C1 segment of cervical spinal cord (tissue), 14 donors: ENCODE data around the gene KCNJ16.

Source experiments
- DNase-seq, 14 donors: peaks; one replicate each; lab custom pipeline; 2025; lab: John Stamatoyannopoulos, UW

The KCNJ16 gene

DNA sequence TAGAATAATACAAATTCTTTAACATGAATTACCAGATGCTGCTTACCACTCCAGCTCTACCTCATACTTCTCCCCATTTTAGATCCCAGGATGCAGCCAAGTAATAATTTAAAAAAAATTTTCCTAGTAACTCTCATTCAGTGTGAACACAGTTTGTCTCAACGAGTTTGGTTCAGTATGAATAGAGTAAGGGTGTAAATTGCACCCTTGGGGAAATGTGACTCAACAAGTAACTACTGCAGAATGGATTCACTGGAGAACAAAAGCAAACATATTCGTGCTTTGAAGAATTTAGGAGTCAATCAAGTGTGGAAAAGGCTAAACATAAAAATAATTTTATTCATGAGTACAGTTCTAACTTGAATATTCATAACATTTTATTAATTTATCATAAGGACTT lies 23.0 kb downstream of the KCNJ16 start:
- DNase-seq: no peak

DNA sequence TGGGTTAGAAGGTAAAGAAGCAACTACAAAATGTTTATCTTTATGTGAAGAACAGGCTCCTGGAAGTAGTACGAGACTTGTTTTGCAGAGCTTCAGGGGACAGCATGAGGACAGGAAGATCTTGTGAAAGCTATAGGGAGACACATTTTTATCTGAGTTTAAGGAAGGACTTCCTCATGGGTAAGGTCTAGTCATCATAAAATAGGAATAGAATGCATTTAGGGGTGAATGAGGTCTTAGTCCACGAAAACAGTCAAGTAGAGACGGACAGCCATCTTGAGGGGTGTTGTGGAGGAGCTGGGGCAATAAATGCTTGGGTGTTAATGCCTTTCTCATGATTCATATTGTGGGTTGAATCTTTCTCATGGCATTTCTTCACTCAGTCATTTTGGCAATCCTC lies 24.3 kb downstream of the KCNJ16 start:
- no peak for DNase-seq

DNA sequence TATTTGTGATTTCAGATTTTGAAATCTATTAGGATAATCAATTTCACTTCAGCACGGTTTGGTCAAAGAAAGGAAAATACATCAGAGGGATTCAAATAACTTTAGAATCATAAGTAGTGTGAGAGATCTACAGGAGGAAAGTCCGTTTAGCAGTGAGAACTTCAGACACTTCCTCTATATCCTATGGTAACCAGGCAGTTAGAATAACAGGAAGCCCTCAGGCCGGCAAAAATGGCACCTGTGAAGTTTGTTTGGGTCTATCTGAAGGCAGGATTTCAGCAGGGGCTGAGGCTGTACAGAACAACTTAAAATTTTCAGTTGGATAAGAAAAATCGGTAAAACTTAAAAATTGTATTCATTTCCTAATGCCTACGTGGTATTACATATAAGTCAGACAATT lies 24.9 kb downstream of the KCNJ16 start:
- DNase-seq: no peak

DNA sequence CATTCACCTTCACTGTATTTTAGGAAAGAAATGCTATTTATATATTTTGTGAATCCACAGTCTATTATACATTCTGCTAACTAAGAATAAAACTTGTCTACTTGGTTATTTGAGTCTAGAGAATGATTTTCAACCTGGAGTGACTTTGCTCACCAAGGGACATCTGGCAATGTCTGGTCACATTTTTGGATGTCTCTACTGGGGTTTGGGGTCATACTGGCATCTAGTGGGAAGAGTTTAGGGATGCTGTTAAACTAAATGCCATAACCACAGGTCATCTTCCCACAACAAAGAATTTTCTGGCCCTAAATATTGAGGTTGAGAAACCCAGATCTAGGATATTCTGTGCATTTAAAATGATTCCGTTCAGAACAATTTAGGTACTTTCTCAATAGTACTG lies 26.0 kb downstream of the KCNJ16 start:
- no peak for DNase-seq

- DNase-seq: no peak
Observed at GRCh38 chr17:70102531-70102930, 27.5 kb downstream of the KCNJ16 start.

DNA sequence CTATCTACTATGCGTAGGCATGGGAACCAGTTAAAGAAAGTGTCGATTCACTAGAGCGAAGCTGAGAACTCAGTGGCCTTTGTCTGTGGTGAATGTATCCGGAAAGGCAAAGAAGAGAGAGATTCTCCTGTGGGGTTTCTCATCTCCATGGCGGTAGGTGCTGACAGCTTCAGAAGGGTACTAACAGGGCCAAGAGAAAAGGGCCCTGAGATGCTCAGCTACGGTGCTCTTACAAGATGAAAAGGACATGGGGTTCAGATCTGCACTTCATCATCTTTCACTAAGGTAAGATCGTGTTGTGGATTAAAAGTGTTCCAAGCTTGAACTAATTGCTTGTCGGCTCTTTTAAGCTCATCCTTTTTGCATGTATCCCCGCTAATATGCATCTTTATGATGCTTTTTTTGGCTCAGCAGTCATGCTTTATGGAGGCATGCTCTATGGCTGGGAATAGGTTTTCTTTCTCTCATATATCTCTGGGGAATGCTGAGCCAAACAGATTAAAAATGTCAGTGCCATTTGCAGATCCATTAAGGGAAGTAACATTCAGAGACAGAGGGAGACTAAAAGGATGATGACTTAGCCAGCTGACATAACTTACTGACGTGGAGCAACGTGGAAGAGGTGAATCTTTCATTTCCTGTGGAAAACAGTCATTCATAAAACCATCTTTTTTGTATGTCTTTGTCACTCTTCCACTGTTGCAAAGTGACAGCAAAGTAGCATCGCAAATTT lies 29.9 kb downstream of the KCNJ16 start:
- DNase-seq: peak in 2 of 14 donors; percentile 4 to 14

GRCh38 chr17:70105641-70106040 lies 30.6 kb downstream of the KCNJ16 start:
- no peak for DNase-seq

DNA sequence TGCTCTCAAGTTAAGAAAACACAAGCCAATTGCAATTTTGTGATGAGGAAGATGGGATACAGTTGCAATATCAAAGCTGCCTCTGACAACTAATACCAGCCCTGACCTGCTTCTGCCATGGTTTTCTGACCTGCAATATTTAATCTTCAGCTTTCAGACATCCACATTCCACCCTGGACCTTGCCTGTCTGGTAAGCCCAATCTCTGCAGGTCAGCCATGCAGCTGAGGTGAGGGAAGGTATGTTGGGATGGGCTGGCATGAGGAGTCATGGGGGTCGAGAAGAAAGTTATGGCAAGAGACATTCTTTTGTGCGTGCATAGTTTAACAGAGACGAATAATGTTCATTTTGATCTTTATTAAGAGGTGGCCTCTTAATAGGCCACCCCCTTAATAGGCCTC lies 31.5 kb downstream of the KCNJ16 start:
- no peak for DNase-seq

GRCh38 chr17:70107441-70107840 lies 32.4 kb downstream of the KCNJ16 start:
- no peak for DNase-seq

GRCh38 chr17:70107904-70108565 lies 33.0 kb downstream of the KCNJ16 start:
- no peak for DNase-seq

GRCh38 chr17:70109497-70109896 lies 34.5 kb downstream of the KCNJ16 start:
- peak in 1 of 14 donors; percentile 31 for DNase-seq

DNA sequence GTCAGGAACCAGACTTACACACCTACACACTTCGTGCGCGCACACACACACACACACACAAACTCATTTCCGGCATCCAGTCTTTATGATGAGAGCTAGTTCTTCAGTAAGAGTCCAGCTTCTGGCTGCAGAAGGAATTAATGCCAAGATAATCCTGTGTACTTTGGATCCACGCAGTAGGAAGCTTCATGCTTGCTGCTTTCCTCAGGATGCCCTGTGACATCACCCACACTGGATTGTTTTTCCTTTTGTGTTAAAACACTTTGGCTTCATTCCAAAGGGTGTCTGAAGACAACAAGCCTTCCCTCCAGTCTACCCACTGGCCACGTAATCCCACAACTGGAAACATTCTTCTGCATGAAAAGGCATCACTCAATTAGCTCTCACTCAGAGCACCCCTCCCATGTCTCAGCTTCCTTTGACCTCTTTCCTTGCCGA lies 35.4 kb downstream of the KCNJ16 start:
- DNase-seq: no peak

DNA sequence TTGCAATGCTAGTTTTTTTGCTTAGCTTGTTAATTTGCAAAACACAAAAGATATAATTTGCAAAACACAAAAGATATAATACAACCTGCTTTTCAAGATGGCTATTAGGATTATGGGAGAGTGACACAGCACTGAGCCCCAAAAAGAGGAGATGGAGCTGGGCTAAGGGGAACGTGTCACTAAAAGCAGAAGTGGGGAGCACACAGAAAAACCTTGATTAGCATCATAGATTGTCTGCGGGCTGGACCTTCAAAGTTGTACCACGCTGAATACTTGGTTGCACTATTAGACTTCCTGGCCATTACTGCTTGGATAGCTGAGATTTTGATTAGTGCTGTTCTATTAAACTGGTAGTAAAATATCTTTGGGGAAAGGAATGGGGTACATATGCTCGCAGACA lies 36.2 kb downstream of the KCNJ16 start:
- DNase-seq: no peak

DNA sequence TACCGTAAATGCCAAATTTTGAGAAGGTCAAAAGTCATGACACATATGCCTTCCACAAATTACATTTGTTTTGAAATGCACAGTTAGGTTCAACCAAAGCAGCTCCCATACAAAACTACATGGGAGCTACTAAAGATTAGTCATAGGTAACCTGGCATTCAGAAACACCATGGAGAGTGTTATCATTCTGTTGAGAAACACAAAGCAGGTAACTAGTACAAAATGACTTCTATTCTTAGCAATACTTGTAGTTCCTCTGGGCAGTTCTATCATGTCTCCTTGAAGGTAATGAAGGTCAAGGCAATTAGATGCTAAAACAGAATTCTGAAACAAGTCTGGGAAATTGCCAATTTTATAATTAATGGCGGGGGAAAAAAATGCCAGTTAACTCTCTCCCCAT lies 39.4 kb downstream of the KCNJ16 start:
- no peak for DNase-seq

GRCh38 chr17:70115126-70115525 lies 40.1 kb downstream of the KCNJ16 start:
- DNase-seq: no peak

- no peak for DNase-seq
Observed at GRCh38 chr17:70116919-70117318, 41.9 kb downstream of the KCNJ16 start.

GRCh38 chr17:70119545-70119944 lies 44.5 kb downstream of the KCNJ16 start:
- no peak for DNase-seq

- no peak for DNase-seq
Observed at GRCh38 chr17:70119983-70120382, 45.0 kb downstream of the KCNJ16 start.

DNA sequence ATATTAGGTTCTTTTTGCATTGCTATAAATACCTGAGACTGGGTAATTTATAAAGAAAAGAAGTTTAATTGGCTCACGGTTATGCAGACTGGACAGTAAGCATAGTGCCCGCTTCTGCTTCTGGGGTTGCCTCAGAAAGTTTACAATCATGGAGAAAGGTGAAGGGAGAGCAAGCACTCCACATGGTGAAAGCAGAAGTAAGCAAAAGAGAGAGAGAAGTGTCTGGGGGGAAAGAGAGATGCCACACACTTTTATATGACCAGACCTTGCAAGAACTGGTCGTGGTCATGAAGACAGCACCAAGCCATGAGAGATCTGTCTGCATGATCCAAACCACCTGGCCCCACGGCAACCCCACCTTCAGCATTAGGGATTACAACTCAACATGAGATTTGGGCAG lies 45.4 kb downstream of the KCNJ16 start:
- DNase-seq: no peak

GRCh38 chr17:70121126-70121525 lies 46.1 kb downstream of the KCNJ16 start:
- DNase-seq: no peak

GRCh38 chr17:70123193-70123592 lies 48.2 kb downstream of the KCNJ16 start:
- no peak for DNase-seq

- no peak for DNase-seq
Observed at GRCh38 chr17:70124723-70125122, 49.7 kb downstream of the KCNJ16 start.

DNA sequence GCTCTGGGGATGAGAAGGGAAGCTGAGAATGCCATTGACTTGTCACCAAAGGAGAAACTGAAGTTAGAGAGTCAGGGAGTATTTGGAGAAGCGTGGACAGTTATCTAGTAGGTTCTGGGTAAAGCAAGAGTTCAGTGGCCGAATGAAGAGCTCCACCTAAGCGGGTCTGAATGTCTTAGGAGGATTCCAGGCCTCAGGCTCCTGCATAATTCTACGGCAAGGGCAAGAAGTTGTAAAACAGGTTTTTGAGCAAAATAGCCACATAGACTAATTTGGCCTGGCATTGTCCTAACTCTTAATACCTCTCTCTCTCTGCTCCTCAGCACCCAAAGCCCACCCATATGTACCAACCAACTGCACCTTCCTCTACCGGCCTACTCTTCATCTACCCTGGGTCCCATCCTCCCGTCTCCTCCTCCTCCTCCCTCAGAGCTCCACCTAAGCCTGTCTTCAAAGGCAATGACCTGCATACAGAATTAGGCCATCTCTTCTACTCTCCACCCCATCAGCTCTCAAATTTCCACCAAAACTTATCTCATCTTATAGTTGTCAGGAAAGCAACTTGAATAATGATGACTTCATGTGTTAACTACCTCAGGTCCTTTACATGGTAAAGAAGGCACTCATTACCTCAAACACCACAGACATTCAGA lies 52.3 kb downstream of the KCNJ16 start:
- DNase-seq: no peak
